Hepatocyte (in vitro differentiated cells): ENCODE measurements around the gene TBATA.

Experiments
- CTCF ChIP-seq: fragments of 200-600 bp; sonication (generic); IDR thresholded peaks from 2 replicates; pipeline ENCODE4 v1.5.1; 2016; ENCODE audit warnings: antibody characterized with exemption, mild to moderate bottlenecking; ENCODE audit not compliant: poor library complexity
- EZH2 ChIP-seq: fragments of 200-600 bp; sonication (generic); IDR thresholded peaks from 2 replicates; pipeline ENCODE4 v1.6.1; 2016; ENCODE audit warnings: antibody characterized with exemption, mild to moderate bottlenecking, borderline replicate concordance
- EZH2phosphoT487 ChIP-seq: fragments of 200-600 bp; sonication (generic); IDR thresholded peaks from one replicate; pipeline ENCODE4 v1.6.1; 2018; ENCODE audit warnings: antibody characterized with exemption, mild to moderate bottlenecking, low read depth, moderate library complexity; ENCODE audit not compliant: unreplicated experiment, severe bottlenecking

DNA sequence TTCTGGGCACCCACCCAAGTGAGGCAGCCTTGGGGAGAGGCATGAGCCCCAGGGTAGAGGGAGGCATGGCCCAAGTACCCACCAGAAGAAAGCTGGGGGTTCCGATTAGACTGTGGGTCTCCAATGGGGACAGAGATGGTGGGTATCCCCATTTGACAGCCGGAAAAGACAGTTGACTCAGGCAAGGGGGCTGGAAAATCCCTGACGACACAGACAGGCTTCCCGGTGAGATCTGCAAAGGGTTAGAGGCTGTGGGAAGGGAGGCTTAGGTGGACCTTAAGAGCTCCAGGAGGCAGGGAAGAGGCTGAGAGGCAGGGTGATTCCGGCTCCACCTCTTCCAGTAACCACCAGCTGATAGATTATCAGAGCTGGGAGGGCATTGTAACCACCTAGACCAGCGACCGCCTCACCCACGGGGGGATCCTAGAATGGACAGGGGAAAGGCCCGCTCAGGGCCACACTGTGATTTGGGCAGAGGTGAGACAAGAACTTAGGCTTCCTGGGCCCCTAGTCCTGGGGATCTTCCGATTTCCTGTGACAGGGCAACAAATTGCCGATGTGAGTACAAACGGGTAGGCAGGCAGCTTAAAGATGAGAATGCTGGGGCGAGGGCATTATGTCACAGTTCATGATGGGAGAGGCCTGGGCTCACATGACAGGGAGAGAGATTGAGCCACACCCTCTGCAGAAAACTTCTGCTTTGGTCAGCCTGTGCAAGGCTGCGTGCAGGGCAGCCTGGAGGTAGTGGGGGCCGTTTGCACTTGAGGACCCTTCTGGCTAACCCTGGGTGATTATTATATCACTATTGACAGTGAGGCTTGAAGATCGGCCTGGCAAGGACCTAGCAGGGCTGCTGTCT lies 5.4 kb downstream of the TBATA start:
- TF ChIP-seq EZH2phosphoT487: no peak
- no peak for TF ChIP-seq CTCF
- no peak for TF ChIP-seq EZH2
